ENCODE measurements around the gene TLCD4.
"Not testable (repeated sequence)": the region's sequence is repeated elsewhere in the genome, so short reads cannot be mapped to it uniquely, and the experiment has no call there.

The TLCD4 gene, protein sequence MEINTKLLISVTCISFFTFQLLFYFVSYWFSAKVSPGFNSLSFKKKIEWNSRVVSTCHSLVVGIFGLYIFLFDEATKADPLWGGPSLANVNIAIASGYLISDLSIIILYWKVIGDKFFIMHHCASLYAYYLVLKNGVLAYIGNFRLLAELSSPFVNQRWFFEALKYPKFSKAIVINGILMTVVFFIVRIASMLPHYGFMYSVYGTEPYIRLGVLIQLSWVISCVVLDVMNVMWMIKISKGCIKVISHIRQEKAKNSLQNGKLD

DNA sequence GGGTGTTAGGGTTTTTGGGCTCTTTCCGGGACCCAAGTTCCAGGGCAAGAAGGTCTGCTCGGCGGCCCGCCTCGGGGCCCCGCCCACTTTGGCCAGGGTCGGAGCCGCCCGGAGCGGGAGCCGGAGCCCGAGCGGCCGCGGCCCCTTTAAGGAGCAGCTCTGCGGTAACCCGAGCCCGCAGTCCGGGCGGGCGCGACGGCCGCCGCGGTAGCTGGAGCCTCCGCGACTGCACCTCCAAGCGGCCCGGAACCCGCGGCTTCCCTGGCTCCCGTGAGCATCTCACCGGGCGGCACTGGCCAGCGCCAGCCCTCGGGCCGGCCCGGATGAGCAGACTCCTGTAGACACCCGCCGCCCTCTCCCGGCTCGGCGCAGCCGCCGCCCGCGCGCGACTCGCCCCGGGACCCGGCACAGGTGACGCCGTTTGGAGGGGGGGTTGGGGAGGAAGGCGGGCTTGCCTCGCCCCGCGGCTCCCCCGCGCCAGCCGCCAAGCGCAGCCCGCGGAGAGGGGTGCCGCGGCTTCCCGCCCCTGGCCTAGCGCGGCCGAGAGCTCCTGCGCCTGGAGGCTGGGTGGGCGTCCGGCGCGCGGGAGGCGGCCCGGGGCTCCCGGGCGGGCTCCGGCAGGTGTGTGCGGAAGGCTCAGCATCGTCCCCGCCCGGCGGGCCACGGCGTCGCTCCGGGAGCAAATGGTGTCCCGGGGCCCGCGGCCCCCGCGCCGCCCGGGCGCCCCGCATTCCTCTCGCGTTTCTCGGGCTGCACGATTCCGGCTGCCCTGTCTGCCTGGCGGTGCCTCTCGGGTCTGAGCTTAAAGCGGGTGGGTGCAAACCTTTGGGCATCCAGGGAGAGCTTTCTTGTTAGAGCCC lies at the start of gene TLCD4:
TSS of gene TLCD4 (plus strand) at position 149 of the 860 bp plus-strand sequence. CDS start 26,547 bp downstream, outside the sequence.
- peak; percentile 72 for DNase-seq (ENCODE audit: low spot score)

DNA sequence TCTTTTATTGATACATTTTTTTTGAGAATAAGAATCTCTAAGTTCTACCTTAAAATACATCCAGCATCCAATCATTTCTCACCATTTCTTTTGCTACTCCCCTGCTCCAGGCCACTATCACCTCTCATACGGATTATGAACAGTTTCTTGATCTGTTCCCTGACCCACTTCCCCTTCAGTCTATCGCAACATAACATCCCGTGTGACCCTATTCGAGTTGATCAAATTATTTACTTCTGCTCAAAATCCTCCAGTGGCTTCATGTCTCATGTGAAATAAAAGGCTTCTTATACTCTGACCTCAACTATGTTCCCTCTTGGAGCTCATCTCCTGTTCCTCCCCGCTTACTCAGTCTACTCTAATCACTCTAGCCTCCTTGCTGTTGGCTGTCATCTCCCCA lies 49.6 kb upstream of the TLCD4 start:
- no peak for DNase-seq (ENCODE audit: low spot score)

DNA sequence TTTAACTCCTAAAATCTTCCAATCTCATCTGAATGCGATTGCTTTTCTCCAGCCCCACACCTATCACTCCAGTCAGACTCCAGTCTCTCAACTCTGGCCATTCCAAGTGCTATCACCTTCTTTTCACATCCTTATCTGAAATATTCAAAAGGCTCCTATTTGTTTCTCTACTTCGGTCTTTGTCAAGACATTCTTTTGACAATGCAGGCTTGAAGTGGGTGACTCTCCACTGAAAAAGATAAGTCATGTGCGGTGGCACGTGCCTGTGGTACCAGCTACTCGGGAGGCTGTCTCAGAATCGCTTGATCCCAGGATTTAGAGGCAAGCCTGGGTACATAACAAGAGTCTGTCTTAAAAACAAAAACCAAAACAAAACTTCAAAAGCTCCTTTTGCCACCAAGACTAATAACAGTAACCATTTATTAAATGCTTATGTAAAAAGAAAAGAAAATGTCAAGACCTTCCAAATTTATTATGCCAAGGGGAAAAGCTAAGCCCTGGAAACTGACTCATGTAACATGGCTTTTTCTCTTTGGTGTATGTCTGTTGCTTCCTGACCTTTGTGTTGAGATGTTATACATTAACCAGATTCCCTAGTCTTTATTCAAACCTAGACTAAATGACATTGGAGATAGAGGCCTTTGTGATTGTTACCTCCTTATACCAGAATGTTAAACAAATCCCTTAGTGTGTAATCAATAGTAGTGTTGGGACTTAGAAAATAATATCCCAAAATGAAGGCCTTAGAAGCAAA lies 48.0 kb upstream of the TLCD4 start:
- DNase-seq (ENCODE audit: low spot score) = peak; percentile 69

DNA sequence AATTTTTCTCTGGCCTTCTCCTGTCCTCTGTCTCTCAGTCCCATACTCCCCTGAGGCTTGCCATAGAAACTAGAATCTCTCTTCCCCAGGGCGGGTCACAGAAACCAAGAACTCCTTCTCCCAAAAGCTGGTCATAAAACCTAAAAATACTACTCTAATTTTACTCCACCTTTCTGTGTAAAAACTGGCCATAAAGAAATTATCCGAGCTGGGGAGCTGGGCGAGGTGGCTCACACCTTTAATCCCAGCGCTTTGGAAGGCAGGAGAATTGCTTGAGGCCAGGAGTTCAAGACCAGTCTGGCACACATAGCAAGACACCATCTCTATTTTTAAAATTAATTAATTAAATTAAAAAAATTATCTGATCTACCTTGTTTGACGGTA lies 47.5 kb upstream of the TLCD4 start:
- no peak for DNase-seq (ENCODE audit: low spot score)

DNA sequence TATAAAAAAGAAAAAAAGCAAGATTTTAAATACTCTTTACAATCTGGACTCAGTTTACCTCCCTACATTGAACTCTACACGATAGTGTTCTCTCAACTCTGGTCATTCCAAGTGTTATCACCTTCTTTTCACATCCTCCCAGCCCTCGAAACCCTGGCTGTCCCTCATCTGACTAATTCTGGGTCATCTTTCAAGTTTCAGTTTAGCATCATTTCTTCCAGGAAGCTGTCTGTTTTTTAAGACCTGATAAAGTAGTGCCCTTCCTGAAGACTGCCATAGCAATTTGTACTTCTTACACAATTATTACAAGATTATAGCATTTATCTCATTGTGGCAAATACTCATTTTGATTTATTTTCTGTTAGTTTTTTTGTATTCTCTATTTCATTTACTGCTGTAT lies 45.6 kb upstream of the TLCD4 start:
- no peak for DNase-seq (ENCODE audit: low spot score)

DNA sequence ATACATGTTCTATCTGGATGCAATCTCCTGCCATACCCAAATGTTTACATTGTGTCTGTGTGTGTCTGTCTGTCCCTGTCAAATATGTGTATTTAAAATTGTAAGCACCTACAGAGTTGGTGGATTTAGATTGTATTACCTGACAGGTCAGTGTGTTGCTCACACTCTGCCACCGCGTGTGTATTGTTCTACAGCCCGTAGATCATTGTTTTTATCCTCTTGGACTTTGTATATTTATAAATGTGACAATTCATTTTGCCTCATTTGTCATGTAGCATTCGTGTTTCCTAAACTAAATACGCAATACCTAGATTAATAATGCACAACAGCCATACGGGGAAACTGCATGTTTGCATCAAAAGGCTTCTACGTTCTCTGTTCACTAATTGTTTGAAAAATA lies 45.0 kb upstream of the TLCD4 start:
- no peak for DNase-seq (ENCODE audit: low spot score)

DNA sequence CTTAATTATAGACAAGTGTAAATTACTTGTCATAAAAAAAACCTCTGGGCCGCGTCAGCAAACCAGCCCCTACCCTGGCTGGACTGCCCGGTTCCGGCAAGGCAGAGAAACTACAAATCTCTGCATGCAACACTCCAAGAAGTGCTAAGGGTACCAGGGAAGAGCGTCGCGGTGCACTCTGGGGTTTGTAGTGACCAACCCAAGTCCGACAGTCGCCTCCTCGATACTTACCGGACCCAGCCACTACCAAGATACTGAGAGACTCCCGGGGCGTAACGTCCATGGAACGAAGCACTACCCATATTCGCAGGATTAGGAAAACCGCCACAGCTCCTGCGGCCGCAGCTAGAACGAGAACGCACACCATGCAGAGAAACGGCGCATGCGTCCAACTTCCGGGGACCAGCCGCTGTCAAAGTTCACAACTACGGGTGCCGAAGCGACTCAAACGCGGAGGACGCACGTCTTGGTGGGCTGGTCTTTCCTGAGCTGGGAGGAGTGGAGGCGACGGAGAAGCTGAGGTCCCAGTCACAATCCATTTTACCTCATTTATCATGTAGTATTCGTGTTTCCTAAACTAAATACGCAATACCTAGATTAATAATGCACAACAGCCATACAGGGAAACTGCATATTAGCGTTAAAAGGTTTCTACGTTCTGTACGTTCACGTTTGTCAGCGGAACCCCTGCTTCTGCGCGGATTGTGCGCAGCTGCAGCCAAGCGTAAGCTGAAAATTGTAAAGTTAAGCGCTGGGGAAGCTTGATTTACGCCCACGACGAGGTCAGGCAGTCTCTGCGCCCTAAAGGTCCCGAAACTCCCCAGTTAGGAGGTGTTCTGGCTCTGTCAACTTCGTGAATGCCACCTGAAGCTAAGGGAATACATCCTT lies 44.4 kb upstream of the TLCD4 start, which contains the start of gene ALG14:
TSS of gene ALG14 (minus strand) at position 420 of the 888 bp plus-strand sequence. CDS start at position 367, 53 bp downstream.
- DNase-seq (ENCODE audit: low spot score) = peak; percentile 93

DNA sequence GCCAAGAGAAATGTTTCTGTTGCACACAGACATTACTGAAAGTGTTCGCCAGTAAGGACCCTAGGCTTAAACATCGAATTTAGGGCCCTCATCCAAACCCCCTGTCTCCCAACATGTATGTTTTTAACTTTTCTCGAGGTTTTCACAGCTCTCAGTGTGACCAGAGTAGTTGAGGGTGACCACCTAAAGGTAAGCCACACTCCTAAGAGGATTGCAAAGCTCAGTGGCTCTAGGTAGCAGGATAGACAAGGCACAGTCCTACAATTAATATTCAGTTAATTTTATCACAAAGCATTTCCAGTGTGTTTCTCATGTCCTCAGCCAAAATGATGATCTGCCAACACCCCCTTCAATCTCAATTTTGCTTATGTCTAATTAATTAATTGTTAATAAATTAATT lies 43.7 kb upstream of the TLCD4 start:
- DNase-seq (ENCODE audit: low spot score) = no peak

DNA sequence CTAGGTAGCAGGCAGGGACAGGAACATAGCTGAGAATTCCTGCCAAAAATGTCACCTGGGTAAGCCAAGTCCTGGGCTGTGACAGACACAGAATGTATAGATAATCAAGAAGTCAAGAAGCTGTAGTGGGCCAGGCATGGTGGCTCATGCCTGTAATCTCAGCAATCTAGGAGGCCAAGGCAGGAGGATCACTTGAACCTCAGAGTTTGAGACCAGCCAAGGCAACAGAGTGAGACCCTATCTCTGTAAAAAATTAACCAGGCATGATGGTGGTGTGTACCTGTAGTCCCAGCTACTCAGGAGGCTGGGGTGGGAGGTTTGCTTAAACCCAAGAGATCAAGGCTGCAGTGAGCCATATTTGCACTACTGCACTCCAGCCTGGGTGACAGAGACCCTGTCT lies 41.1 kb upstream of the TLCD4 start:
- DNase-seq (ENCODE audit: low spot score) = no peak

DNA sequence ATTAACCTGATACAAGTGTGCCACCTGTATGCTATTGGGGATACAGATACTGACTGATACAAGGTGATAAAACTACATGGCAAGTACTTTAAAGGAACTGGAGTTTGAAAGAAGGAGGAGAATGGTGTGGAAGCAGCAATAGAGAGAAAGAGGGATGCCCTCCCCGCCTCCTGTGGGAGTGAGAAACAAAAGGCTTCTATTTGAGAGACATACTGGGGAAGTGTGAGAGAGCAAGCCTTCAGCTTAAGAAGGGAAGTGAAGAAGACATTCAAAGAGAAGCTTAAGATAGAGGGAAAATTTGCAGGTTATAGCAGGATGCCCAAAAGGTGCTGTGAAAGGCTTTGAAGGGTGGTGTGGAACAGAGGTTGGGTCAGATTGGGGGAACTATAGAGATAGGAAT lies 36.7 kb upstream of the TLCD4 start:
- DNase-seq (ENCODE audit: low spot score) = no peak

DNA sequence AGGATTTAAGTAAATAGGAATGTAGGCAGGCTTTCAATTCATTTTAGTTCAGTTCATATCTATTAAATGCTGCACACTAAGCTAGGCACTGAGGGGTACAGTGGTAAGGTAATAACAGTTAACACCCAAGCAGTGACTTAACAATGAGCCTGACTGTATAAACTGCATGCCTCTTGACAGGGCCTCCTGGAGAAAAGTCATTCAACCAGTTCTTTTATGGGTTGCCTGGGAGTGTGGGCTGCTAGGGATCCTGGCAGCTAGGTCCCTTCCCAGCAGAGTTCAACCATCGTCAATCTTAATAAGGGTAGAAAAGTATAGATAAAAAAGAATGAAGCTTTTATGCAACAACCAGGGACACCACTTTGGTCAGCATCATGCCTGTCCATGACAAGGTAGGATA lies 36.3 kb upstream of the TLCD4 start:
- no peak for DNase-seq (ENCODE audit: low spot score)

DNA sequence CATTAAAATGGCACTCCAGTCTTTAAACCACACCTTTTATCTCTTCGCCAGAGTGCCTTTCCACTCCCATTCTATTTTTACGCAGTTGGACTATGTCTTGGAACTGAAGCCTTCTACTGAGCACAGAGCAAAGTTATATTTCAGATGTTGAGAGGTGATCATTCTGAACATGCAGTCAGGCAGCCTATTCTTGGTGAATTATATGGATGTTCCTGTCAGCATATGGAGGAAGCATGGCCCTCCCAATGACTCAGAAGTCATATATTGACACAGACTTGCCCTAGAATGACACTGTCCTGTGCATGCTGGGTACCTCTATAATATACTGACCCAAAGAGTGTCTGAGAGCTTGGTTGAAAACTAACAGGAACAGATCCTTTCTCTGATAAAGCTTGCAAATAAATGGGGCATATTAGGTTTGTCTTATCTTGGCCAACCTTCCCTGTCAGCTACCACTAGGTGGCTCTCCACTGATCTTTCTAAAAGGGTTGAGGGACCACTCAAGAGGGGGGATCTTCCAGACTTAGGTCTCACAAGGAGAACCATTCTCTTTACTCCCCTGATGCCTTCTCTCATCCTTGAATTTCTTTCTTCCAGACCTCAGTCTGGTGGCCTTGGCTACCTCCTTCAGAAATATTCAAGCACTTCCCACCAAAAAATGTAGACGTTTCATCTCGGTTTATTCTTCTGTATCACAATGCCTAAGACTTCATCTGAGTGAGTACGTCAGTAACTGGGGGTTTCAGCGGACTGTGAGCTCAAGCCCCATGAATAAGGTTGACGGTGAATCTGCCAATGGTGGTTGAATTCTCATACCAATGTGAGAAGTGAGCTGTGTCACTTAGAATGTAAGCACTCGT lies 32.6 kb upstream of the TLCD4 start:
- DNase-seq (ENCODE audit: low spot score) = peak; percentile 40

DNA sequence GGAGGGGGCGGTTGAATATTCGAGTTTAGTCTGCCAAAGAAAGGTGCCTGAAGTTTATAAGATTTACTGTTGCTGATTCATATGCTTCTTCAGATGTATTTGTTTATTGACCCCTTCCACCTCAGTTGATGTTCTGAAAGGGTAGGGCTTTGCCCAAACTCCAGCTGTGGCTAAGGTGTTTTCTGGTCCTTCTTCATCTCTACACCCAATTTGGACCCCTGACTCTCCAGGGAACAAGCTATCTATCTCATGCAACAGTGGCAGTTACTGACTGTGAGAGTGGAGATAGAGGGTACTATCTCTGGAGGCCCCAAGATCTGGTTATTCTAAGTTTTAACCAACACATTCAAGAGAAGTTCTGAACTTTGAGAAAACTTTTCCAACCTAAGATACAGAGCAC lies 31.8 kb upstream of the TLCD4 start:
- no peak for DNase-seq (ENCODE audit: low spot score)

DNA sequence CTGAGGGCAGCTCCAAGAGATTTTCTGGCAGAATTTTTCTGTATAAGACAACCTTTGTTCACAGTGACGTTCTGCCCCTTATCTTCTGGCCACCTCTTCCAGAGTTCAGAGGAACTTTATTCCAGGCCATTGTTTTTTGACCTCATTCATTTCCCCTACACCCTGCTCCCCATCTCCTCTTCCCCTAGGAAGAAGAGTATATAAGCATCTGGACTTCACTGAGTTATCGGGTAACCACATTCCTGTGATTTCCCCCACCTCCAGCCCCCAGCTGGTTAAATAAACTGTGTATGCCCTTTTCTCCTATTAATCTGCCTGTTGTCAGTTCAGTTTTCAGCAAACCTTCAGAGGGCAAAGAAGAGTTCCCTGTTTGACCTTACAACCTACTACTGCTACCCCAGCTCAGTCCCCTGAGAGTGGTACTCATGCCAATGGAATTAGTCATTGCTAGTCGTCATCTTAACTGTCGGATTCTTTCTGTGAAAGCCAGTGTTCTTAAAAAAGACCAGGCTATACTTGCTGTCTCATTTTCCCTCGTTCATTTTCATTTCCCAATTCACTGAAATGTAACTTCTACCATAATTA lies 30.1 kb upstream of the TLCD4 start:
- peak; percentile 57 for DNase-seq (ENCODE audit: low spot score)

DNA sequence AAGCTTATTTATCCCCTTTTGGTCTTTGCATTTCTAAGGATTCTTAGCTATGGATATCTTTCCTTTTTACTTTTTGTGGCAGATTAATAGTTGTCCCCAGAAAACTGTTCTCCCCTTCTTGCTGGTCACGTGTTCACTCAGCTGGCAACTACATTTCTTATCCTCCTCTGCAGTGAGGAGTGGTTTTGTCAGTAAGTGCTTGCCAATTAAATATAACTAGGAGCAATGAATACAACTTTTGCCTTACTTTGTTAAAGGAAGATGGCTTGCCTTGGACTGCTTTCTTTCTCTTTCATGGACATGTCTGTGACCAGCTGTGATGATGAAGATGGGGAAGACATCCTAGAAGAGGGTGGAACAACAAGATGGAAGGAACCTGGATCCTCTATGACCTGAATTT lies 28.9 kb upstream of the TLCD4 start:
- DNase-seq (ENCODE audit: low spot score) = no peak

DNA sequence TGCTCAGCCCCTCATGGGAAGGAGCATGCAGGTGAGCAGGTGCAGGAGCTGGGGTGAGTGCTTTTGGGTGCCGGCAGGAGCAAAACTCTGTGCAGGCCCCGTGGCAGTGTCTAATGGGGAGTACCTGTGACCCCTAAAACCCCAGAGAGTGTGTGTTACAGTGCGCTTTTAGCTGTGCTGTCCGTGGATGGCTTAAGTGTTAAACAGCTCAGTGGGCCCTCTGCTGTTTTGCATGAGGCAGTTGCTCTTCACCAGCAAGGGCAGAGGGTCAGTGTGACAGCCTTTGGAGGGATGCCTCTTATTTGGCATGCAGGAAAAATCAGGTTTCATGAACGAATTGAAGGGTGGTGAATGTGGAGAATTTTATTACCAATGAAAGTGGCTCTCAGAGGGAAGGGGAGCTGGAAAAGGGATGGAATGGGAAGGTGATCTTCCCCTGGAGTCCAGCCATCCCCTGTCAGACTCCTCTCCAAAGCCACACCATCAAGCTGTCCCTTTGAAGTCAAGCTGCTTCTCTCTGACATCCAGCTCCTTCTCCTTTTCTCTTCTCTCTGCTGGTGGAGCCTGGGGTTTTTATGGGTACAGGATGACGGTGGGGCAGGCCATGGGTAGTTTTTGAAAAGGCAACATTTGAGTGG lies 27.4 kb upstream of the TLCD4 start:
- no peak for DNase-seq (ENCODE audit: low spot score)

DNA sequence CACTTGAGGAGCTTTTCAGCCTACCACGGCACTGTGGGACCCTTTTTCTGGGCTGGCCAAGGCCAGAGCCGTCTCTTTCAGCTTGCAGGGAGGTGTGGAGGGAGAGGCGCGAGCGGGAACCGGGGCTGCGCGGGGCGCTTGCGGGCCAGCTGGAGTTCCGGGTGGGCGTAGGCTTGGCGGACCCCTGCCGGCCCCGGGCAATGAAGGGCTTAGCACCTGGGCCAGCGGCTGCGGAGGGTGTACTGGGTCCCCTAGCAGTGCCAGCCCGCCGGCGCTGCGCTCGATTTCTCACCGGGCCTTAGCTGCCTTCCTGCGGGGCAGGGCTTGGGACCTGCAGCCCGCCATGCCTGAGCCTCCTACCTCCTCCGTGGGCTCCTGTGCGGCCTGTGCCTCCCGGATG lies 25.9 kb upstream of the TLCD4 start:
- not testable (repeated sequence) for DNase-seq (ENCODE audit: low spot score)

DNA sequence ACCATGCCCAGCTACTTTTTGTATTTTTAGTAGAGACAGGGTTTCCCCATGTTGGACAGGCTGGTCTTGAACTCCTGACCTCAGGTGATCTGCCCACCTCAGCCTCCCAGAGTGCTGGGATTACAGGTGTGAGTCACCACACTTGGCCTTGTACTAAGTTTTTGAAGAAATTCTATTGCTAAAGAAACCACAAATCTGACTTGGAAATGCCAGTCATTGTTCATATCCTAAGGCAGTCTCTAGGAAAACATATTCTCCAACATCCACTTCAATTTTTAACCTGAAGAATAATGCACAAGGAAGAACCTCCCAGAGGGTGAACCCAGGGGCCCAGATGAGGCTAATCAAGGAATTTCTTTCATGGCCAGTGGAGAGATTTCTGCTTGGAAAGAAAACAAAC lies 24.3 kb upstream of the TLCD4 start:
- not testable (repeated sequence) for DNase-seq (ENCODE audit: low spot score)

DNA sequence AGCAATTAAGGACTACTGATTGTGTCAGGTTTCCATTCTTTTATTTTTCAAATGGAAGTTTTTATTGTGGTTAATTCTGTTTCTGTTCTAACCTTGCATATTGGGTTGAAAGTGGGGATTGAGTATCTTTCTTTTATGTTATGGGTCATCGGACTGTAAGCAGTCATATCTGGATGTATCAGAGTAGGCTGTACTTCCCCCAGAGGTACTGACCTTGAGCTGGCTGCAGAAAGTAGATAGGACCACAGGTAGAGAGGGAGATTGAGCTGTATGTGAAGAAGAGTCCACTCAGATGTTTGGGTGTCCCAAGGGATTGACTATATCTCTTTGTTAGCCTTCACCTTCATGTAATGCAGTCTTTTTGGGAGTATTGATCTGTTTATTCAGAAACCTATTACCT lies 23.9 kb upstream of the TLCD4 start:
- DNase-seq (ENCODE audit: low spot score) = no peak

DNA sequence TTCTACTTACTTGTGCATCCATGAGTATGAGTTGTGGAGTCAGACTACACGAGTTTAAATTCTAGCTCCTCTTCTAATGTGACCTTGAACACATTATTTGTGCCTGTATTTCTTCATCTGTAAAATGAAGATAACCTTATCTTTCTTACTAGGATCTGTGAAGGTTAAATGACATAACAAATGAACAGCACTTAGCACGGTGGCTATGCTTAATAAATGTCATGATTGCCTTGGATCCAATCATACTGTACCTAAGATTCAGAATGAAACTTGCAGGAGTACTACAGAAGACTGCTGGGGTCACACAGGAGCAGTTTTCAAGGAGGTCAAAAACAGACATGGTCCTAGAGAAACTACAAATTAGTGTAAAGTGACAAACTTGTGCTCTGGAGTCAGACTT lies 22.2 kb upstream of the TLCD4 start:
- no peak for DNase-seq (ENCODE audit: low spot score)
